ENCODE results near the gene ZNF575. TPM values are rescaled to one million over a fixed set of nuclear protein-coding genes. Genes with fewer than 3 reads are reported as not detected.
"Not testable (repeated sequence)": the region's sequence is repeated elsewhere in the genome, so short reads cannot be mapped to it uniquely, and the experiment has no call there.

Gene ZNF575
- total RNA-seq, 1 donor from 2014 or later: 0.72 TPM

- Mint-ChIP-seq H3K27ac (ENCODE audit: unreplicated experiment) (no peak overlapping the region), H3K36me3 (ENCODE audit: low read depth) (peaks cover 5% of the 10 kb centered on the region), H3K27me3 (ENCODE audit: low read depth) (peaks cover 2% of the 10 kb centered on the region), H3K4me3 (peak overlapping the region; percentile 49), H3K4me1 (peaks cover 19% of the 10 kb centered on the region), H3K9me3 (no peaks in the 10 kb centered on the region)
- TF ChIP-seq, protein P1, sequence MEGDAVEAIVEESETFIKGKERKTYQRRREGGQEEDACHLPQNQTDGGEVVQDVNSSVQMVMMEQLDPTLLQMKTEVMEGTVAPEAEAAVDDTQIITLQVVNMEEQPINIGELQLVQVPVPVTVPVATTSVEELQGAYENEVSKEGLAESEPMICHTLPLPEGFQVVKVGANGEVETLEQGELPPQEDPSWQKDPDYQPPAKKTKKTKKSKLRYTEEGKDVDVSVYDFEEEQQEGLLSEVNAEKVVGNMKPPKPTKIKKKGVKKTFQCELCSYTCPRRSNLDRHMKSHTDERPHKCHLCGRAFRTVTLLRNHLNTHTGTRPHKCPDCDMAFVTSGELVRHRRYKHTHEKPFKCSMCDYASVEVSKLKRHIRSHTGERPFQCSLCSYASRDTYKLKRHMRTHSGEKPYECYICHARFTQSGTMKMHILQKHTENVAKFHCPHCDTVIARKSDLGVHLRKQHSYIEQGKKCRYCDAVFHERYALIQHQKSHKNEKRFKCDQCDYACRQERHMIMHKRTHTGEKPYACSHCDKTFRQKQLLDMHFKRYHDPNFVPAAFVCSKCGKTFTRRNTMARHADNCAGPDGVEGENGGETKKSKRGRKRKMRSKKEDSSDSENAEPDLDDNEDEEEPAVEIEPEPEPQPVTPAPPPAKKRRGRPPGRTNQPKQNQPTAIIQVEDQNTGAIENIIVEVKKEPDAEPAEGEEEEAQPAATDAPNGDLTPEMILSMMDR (conservative IDR thresholded peaks at IDR 0.05): no peak
- DNase-seq (ENCODE audit: low read depth, low spot score): no peak
Measured at GRCh38 chr19:43507880-43508279, 25.1 kb upstream of the ZNF575 start.

- Mint-ChIP-seq H3K27me3 (ENCODE audit: low read depth) (no peaks in the 10 kb centered on the region), H3K4me3 (no peak overlapping the region), H3K9me3 (no peaks in the 10 kb centered on the region), H3K4me1 (no peaks in the 10 kb centered on the region), H3K27ac (ENCODE audit: unreplicated experiment) (no peak overlapping the region), H3K36me3 (ENCODE audit: low read depth) (peaks cover 8% of the 10 kb centered on the region)
- TF ChIP-seq, protein P1 (conservative IDR thresholded peaks at IDR 0.05): no peak
- no peak for DNase-seq (ENCODE audit: low read depth, low spot score)
Measured at GRCh38 chr19:43510713-43511112, 22.3 kb upstream of the ZNF575 start.

GRCh38 chr19:43511324-43511723 lies 21.7 kb upstream of the ZNF575 start:
- no peak for DNase-seq (ENCODE audit: low read depth, low spot score)
- Mint-ChIP-seq H3K27me3 (ENCODE audit: low read depth) (no peaks in the 10 kb centered on the region), H3K27ac (ENCODE audit: unreplicated experiment) (no peak overlapping the region), H3K4me3 (no peak overlapping the region), H3K36me3 (ENCODE audit: low read depth) (peaks cover 8% of the 10 kb centered on the region), H3K4me1 (no peaks in the 10 kb centered on the region), H3K9me3 (no peaks in the 10 kb centered on the region)
- TF ChIP-seq, protein P1 (conservative IDR thresholded peaks at IDR 0.05): no peak

GRCh38 chr19:43512399-43512798 lies 20.6 kb upstream of the ZNF575 start:
- not testable (repeated sequence) for H3K36me3 Mint-ChIP-seq (ENCODE audit: low read depth); H3K27me3 Mint-ChIP-seq (ENCODE audit: low read depth); H3K27ac Mint-ChIP-seq (ENCODE audit: unreplicated experiment); H3K9me3 Mint-ChIP-seq; H3K4me3 Mint-ChIP-seq; DNase-seq (ENCODE audit: low read depth, low spot score); H3K4me1 Mint-ChIP-seq

DNA sequence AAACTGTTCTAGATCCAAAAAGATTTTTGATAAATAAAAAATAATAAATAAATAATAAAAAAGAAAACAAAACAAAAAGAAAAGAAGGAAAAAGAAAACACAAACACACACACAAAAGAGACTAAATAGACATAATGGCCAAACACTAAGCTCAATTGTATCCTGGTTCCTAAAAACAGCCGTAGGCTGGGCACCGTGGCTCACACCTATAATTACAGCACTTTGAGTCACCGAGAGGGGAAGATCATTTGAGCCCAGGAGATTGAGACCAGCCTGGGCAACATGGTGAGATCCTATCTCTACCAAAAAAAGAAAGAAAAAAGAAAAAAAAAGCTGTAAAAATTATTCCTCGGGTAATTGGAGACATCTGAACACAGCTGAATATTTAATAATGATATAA lies 14.9 kb upstream of the ZNF575 start:
- TF ChIP-seq, protein P1 (conservative IDR thresholded peaks at IDR 0.05): no peak
- no peaks in the 10 kb centered on the region for H3K9me3 Mint-ChIP-seq
- H3K27me3 Mint-ChIP-seq (ENCODE audit: low read depth): no peaks in the 10 kb centered on the region
- H3K36me3 Mint-ChIP-seq (ENCODE audit: low read depth): peaks cover 6% of the 10 kb centered on the region
- peaks cover 5% of the 10 kb centered on the region for H3K4me1 Mint-ChIP-seq
- no peak for DNase-seq (ENCODE audit: low read depth, low spot score)
- H3K27ac Mint-ChIP-seq (ENCODE audit: unreplicated experiment): no peak overlapping the region
- no peak overlapping the region for H3K4me3 Mint-ChIP-seq

DNA sequence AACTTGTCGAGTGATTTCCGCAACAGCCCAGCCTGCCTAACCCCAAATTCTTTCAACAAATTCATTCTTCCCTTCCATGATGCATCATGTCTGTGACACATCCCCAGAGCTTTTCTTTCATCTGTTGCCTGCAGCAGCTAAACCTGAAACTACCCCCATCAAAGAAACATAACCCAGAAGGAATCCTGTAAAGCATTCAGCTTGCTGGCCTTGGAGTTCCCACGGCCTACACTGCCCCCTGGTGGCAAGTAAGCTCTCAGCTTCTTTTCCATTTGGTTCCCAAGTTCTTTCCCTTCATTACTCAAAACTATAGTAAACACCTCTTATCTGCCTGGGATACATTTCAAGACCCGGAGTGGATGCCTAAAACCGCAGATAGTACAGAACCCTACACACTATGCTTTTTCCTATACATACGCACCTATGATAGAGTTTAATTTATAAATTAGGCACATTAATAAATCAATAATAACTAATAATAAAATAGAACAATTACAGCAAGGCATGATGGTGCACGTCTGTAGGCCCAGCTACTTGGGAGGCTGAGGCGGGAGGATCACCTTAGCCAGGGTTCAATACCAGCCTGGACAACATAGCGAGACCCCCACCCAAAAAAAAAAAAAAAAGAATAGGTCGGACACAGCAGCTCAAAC lies 13.4 kb upstream of the ZNF575 start:
- TF ChIP-seq, protein P1 (conservative IDR thresholded peaks at IDR 0.05): peak; percentile 99
- Mint-ChIP-seq H3K4me1 (peaks cover 5% of the 10 kb centered on the region), H3K36me3 (ENCODE audit: low read depth) (peaks cover 3% of the 10 kb centered on the region), H3K27ac (ENCODE audit: unreplicated experiment) (no peak overlapping the region), H3K4me3 (peak overlapping the region; percentile 1), H3K27me3 (ENCODE audit: low read depth) (no peaks in the 10 kb centered on the region), H3K9me3 (no peaks in the 10 kb centered on the region)
- peak; percentile 81 for DNase-seq (ENCODE audit: low read depth, low spot score)

All from neural crest cell (in vitro differentiated cells).